Caco-2 (cell line): ENCODE results near the gene CFAP58. TPM values are rescaled to one million over a fixed set of nuclear protein-coding genes. Genes with fewer than 3 reads are reported as not detected.

Experiments
- BruUV-seq: library from RNA; stranded (reverse); fragments of 400-500 nt; replicated peaks from 2 replicates; lab custom pipeline; 2021; lab: Mats Ljungman, UMichigan
- CTCF ChIA-PET: fragments of 300-600 bp; sonication (Branson Sonifier 250); formaldehyde crosslinking; loops from one replicate; lab custom pipeline; 2022; ENCODE audit warnings: antibody characterized with exemption; lab: Charles Lee
- POLR2A ChIA-PET: fragments of 300-600 bp; sonication (Branson Sonifier 250); formaldehyde crosslinking; loops from one replicate; lab custom pipeline; 2022; ENCODE audit warnings: antibody characterized with exemption; lab: Charles Lee
- DNase-seq, 2 experiments: peaks; one replicate each; pipeline versions ENCODE4 v3.0.0 to v3.0.0-alpha.2; 2020 to 2022
- H3K27me3 ChIP-seq: replicated peaks from 2 replicates; pipeline ENCODE4 v1.6.0; 2011; ENCODE audit warnings: low read length; ENCODE audit not compliant: control insufficient read depth, insufficient read depth
- H3K36me3 ChIP-seq: 2 replicates; pipeline ENCODE4 v1.5.1; 2011; ENCODE audit warnings: low read length; ENCODE audit not compliant: control insufficient read depth, insufficient read depth
- H3K4me1 ChIP-seq: fragments of 250-450 bp; sonication (Bioruptor Pico); 2 replicates; pipeline ENCODE4 v1.5.1; 2020; ENCODE audit warnings: mild to moderate bottlenecking
- H3K4me3 ChIP-seq: 2 replicates; pipeline ENCODE4 v1.5.1; 2011; ENCODE audit warnings: low read depth, mild to moderate bottlenecking, control low read depth, low read length
- H3K9me3 ChIP-seq: fragments of 250-450 bp; sonication (Bioruptor Pico); 2 replicates; pipeline ENCODE4 v1.5.1; 2020; ENCODE audit warnings: mild to moderate bottlenecking, moderate library complexity
- H3K27ac Mint-ChIP-seq: one replicate; pipeline ENCODE4 v1.8.0; 2022; ENCODE audit warnings: mixed read lengths; ENCODE audit not compliant: unreplicated experiment
- H3K27me3 Mint-ChIP-seq: one replicate; pipeline ENCODE4 v1.8.0; 2022; ENCODE audit warnings: mixed read lengths; ENCODE audit not compliant: insufficient read depth, unreplicated experiment
- H3K36me3 Mint-ChIP-seq: one replicate; pipeline ENCODE4 v1.8.0; 2022; ENCODE audit warnings: mild to moderate bottlenecking, mixed read lengths; ENCODE audit not compliant: insufficient read depth, unreplicated experiment
- H3K4me1 Mint-ChIP-seq: one replicate; pipeline ENCODE4 v1.8.0; 2022; ENCODE audit warnings: low read depth, mixed read lengths; ENCODE audit not compliant: unreplicated experiment
- H3K4me3 Mint-ChIP-seq: one replicate; pipeline ENCODE4 v1.8.0; 2022; ENCODE audit warnings: mild to moderate bottlenecking, moderate library complexity, mixed read lengths; ENCODE audit not compliant: unreplicated experiment
- H3K9me3 Mint-ChIP-seq: one replicate; pipeline ENCODE4 v1.8.0; 2022; ENCODE audit warnings: mixed read lengths; ENCODE audit not compliant: unreplicated experiment
- intact Hi-C: fragments of 100-400 bp; cut with micrococcal nuclease; formaldehyde crosslinking; loops from one replicate; pipeline ENCODE4 v1.10.0; 2022; ENCODE audit not compliant: unreplicated experiment
- total RNA-seq: library from RNA; stranded (reverse); gene quantifications from 2 replicates; pipeline ENCODE4 v1.2.3, GENCODE V29; 2022
- TF ChIP-seq, protein P1 (sequence below), 2 experiments: fragments of 200-600 bp in 1 of 2; IDR thresholded peaks; 1 replicate in 1 of 2; 2 replicates in 1 of 2; pipeline versions ENCODE4 v1.5.1 to v1.8.0; 2011 to 2022; ENCODE audit warnings: antibody characterized with exemption in 1 of 2, control low read depth in 1 of 2, inconsistent platforms in 1 of 2, low read depth in 1 of 2, low read length in 1 of 2, mild to moderate bottlenecking in 1 of 2, moderate library complexity in 1 of 2; ENCODE audit not compliant: insufficient read depth in 1 of 2, severe bottlenecking in 1 of 2, unreplicated experiment in 1 of 2

CFAP58 gene
- total RNA-seq, 1 experiment from 2014 or later = not detected

DNA sequence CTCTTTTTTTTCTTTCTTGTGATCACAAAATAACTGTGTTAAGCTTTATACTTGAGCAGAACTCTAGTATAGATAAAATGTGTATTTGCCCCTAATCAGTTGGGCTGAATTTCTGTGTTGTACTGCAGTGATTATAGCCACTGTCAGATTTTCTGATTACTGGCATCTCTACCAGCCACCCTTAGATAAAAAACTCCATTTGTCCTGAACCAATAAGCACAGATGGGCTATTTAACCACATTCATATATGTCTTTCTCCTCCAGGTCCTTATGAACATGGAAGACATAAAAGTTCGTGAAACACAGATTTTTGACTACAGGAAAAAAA, 38.3 kb downstream of the CFAP58 start:
- no peaks in the 10 kb centered on the region for H3K9me3 Mint-ChIP-seq
- Histone ChIP-seq H3K27me3 (no peaks in the 10 kb centered on the region), H3K4me1 (peaks cover 14% of the 10 kb centered on the region), H3K36me3 (no peaks in the 10 kb centered on the region), H3K9me3 (no peaks in the 10 kb centered on the region), H3K4me3 (no peak overlapping the region)
- no peak overlapping the region for H3K27ac Mint-ChIP-seq
- peak overlapping the region; percentile 38 for H3K4me3 Mint-ChIP-seq
- TF ChIP-seq, protein P1, sequence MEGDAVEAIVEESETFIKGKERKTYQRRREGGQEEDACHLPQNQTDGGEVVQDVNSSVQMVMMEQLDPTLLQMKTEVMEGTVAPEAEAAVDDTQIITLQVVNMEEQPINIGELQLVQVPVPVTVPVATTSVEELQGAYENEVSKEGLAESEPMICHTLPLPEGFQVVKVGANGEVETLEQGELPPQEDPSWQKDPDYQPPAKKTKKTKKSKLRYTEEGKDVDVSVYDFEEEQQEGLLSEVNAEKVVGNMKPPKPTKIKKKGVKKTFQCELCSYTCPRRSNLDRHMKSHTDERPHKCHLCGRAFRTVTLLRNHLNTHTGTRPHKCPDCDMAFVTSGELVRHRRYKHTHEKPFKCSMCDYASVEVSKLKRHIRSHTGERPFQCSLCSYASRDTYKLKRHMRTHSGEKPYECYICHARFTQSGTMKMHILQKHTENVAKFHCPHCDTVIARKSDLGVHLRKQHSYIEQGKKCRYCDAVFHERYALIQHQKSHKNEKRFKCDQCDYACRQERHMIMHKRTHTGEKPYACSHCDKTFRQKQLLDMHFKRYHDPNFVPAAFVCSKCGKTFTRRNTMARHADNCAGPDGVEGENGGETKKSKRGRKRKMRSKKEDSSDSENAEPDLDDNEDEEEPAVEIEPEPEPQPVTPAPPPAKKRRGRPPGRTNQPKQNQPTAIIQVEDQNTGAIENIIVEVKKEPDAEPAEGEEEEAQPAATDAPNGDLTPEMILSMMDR (IDR thresholded peaks at IDR 0.05; ENCODE audit: insufficient read depth in 1 of 2, low read depth in 1 of 2, low read length in 1 of 2, severe bottlenecking in 1 of 2, unreplicated experiment in 1 of 2) = no peak
- H3K36me3 Mint-ChIP-seq = no peaks in the 10 kb centered on the region
- no peak for DNase-seq
- CTCF ChIA-PET = interaction anchor here (0.8 kb wide), 1 partner anchor 87 kb away, joined by 3 read pairs; no protein-coding TSS in a partner anchor
- POLR2A ChIA-PET = no interaction called here
- peaks cover 6% of the 10 kb centered on the region for H3K27me3 Mint-ChIP-seq
- intact Hi-C loops = no loop called here
- BruUV-seq = no TSS peak
- H3K4me1 Mint-ChIP-seq = peaks cover 12% of the 10 kb centered on the region

DNA sequence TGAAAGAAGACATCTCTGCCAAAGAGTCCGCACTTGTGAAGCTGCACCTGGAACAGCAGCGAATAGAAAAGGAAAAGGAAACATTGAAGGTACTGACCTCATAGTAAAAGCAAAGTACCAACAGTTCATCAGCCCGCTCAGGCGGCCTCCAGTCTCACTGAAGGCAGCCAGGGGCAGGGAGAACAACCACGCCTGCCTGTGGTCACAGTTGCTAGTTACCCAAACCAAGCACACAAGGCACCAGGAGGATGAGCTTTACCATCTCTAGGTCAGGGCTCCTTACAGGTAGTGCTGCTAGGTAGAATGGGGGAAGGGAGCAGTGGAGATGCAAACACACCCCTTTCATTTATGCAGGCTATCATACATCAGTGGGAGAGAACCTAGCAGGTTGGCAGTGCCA, 39.8 kb downstream of the CFAP58 start:
- intact Hi-C loops = no loop called here
- Histone ChIP-seq H3K36me3 (no peaks in the 10 kb centered on the region), H3K4me1 (peaks cover 14% of the 10 kb centered on the region), H3K27me3 (no peaks in the 10 kb centered on the region), H3K9me3 (no peaks in the 10 kb centered on the region), H3K4me3 (no peak overlapping the region)
- TF ChIP-seq, protein P1 (IDR thresholded peaks at IDR 0.05; ENCODE audit: insufficient read depth in 1 of 2, low read depth in 1 of 2, low read length in 1 of 2, severe bottlenecking in 1 of 2, unreplicated experiment in 1 of 2) = no peak
- Mint-ChIP-seq H3K36me3 (no peaks in the 10 kb centered on the region), H3K4me3 (no peak overlapping the region), H3K27ac (no peak overlapping the region), H3K27me3 (peaks cover 16% of the 10 kb centered on the region), H3K9me3 (no peaks in the 10 kb centered on the region), H3K4me1 (peaks cover 12% of the 10 kb centered on the region)
- ChIA-PET CTCF (no interaction called here), POLR2A (no interaction called here)
- BruUV-seq = no TSS peak
- no peak for DNase-seq

DNA sequence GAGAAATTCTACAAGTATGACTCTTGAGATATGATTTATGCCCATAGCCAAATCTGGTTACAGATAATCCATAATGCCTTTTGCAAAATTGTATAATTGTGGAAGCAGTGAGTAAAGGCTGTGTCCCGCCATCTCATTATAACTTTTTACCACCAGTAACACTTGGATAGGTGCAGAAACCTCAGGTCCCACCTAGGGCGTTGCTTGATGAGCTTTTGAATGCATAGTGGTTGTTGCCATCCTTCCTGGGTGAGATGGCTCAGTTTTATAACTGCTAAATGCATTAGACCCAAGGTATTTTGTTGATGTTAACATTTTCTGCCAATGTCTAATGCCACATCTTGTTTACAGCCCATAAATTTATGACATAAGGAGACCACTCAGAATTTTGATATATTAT, 42.9 kb downstream of the CFAP58 start:
- POLR2A ChIA-PET = no interaction called here
- H3K27ac Mint-ChIP-seq = no peak overlapping the region
- H3K4me3 Mint-ChIP-seq = no peak overlapping the region

More for the DNA sequence above, 42.9 kb downstream of the CFAP58 start:
- no peak for DNase-seq
- Histone ChIP-seq H3K9me3 (no peaks in the 10 kb centered on the region), H3K27me3 (no peaks in the 10 kb centered on the region), H3K36me3 (no peaks in the 10 kb centered on the region), H3K4me3 (no peak overlapping the region), H3K4me1 (peaks cover 7% of the 10 kb centered on the region)
- BruUV-seq = no TSS peak
- intact Hi-C loops = no loop called here
- TF ChIP-seq, protein P1 (IDR thresholded peaks at IDR 0.05; ENCODE audit: insufficient read depth in 1 of 2, low read depth in 1 of 2, low read length in 1 of 2, severe bottlenecking in 1 of 2, unreplicated experiment in 1 of 2) = no peak
- no peaks in the 10 kb centered on the region for H3K9me3 Mint-ChIP-seq
- H3K4me1 Mint-ChIP-seq = peaks cover 5% of the 10 kb centered on the region
- CTCF ChIA-PET = no interaction called here
- no peaks in the 10 kb centered on the region for H3K36me3 Mint-ChIP-seq
- peaks cover 30% of the 10 kb centered on the region for H3K27me3 Mint-ChIP-seq
